Neural progenitor cell (in vitro differentiated cells): ENCODE results near the gene ATP4A. TPM values are rescaled to one million over a fixed set of nuclear protein-coding genes. Genes with fewer than 3 reads are reported as not detected.
A peak's percentile ranks its signal among the peaks of the same experiment; 100 is the strongest.

Experiments used
- DNase-seq: peaks from one replicate; pipeline ENCODE4 v3.0.0-alpha.2; 2016; ENCODE audit warnings: low spot score
- H2AFZ ChIP-seq: fragments of 200-600 bp; sonication (generic); replicated peaks from 2 replicates; pipeline ENCODE4 v1.6.1; 2016; ENCODE audit warnings: antibody characterized with exemption
- H3F3A ChIP-seq: fragments of 200-600 bp; sonication (generic); 2 replicates; pipeline ENCODE4 v1.6.1; 2016; ENCODE audit warnings: antibody characterized with exemption, low read depth
- H3K27ac ChIP-seq: fragments of 200-600 bp; sonication (generic); 2 replicates; pipeline ENCODE4 v1.5.1; 2016; ENCODE audit warnings: mild to moderate bottlenecking
- H3K27me3 ChIP-seq: fragments of 200-600 bp; sonication (generic); 2 replicates; pipeline ENCODE4 v1.6.1; 2016; ENCODE audit warnings: mild to moderate bottlenecking, moderate library complexity
- H3K36me3 ChIP-seq: fragments of 200-600 bp; sonication (generic); 2 replicates; pipeline ENCODE4 v1.5.1; 2016
- H3K4me1 ChIP-seq: fragments of 200-600 bp; sonication (generic); 2 replicates; pipeline ENCODE4 v1.6.1; 2016; ENCODE audit warnings: mixed run types
- H3K4me2 ChIP-seq: fragments of 200-600 bp; sonication (generic); 2 replicates; pipeline ENCODE4 v1.6.1; 2016
- H3K4me3 ChIP-seq: fragments of 200-600 bp; sonication (generic); 2 replicates; pipeline ENCODE4 v1.5.1; 2016
- H3K79me2 ChIP-seq: fragments of 200-600 bp; sonication (generic); 2 replicates; pipeline ENCODE4 v1.6.1; 2016; ENCODE audit warnings: low read depth
- H3K9ac ChIP-seq: fragments of 200-600 bp; sonication (generic); 2 replicates; pipeline ENCODE4 v1.6.1; 2016
- H3K9me3 ChIP-seq: fragments of 200-600 bp; sonication (generic); 2 replicates; pipeline ENCODE4 v1.5.1; 2016; ENCODE audit warnings: low read depth
- H4K20me1 ChIP-seq: fragments of 200-600 bp; sonication (generic); 2 replicates; pipeline ENCODE4 v1.6.1; 2016; ENCODE audit warnings: low read depth
- H3K27ac Mint-ChIP-seq: 3 replicates; pipeline ENCODE4 v1.8.0; 2021; ENCODE audit warnings: mixed read lengths
- H3K27me3 Mint-ChIP-seq: 2 replicates; pipeline ENCODE4 v1.8.0; 2022; ENCODE audit warnings: low read depth, mild to moderate bottlenecking, inconsistent platforms, moderate library complexity, mixed read lengths; ENCODE audit not compliant: insufficient read depth
- H3K36me3 Mint-ChIP-seq: 3 replicates; pipeline ENCODE4 v1.8.0; 2021; ENCODE audit warnings: mixed read lengths
- H3K4me1 Mint-ChIP-seq: 3 replicates; pipeline ENCODE4 v1.8.0; 2021; ENCODE audit warnings: mixed read lengths
- H3K4me3 Mint-ChIP-seq: 3 replicates; pipeline ENCODE4 v1.8.0; 2021; ENCODE audit warnings: mild to moderate bottlenecking, moderate library complexity, mixed read lengths
- H3K9me3 Mint-ChIP-seq: 3 replicates; pipeline ENCODE4 v1.8.0; 2020; ENCODE audit warnings: mixed read lengths
- EZH2 ChIP-seq: fragments of 200-600 bp; sonication (generic); IDR thresholded peaks from 2 replicates; pipeline ENCODE4 v1.6.1; 2017; ENCODE audit warnings: antibody characterized with exemption, mild to moderate bottlenecking, moderate library complexity
- EZH2phosphoT487 ChIP-seq: fragments of 200-600 bp; sonication (generic); IDR thresholded peaks from 2 replicates; pipeline ENCODE4 v1.6.1; 2017; ENCODE audit warnings: antibody characterized with exemption
- total RNA-seq: library from RNA; depleted of rRNA; stranded (reverse); fragments of >200 nt; gene quantifications from 2 replicates; pipeline ENCODE4 v1.2.3, GENCODE V29; 2015; ENCODE audit warnings: low replicate concordance
- TF ChIP-seq, protein P1 (sequence below): fragments of 200-600 bp; sonication (generic); IDR thresholded peaks from 2 replicates; pipeline ENCODE4 v1.5.1; 2017; ENCODE audit warnings: antibody characterized with exemption, mild to moderate bottlenecking

ATP4A gene
- total RNA-seq, 1 donor from 2014 or later, result not detected

DNA sequence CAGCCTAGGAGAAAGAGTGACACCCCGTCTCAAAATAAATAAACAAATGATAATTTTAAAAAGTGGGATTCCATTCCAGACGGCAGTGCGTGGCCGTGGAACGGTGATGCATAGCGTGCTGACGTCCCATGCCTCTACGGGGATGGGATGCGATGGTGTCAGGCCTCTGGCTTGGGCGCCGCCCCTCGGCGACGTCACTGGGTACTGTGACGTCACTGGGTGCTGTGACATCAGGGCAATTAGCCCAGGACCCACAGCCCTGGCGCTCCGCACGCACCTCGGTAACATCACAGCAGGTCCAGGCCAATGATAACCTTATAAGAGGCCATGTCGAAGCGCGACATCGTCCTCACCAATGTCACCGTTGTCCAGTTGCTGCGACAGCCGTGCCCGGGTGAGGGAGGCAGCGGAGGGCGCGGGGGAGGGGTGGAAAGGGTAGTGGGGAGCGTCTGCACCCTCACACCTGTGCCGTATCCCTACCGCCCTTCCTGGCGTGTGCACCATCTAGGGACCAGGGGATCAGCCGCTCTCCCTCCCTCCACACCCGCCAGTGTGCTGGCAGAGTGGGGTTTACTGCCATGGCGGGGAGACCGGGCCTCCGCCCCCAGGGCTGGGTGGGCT, 30.1 kb downstream of the ATP4A start, which contains the start of gene GAPDHS:
Gene GAPDHS, plus strand, starts transcription at position 256 of the 621 bp plus-strand sequence. Its CDS starts 72 bp downstream, at position 328.
- no peak within 1 kb of the TSS for H3K27ac Mint-ChIP-seq
- H3K4me1 Mint-ChIP-seq, result no peaks in the 10 kb centered on the region
- Histone ChIP-seq H3K36me3 (no peaks in the 10 kb centered on the region), H3K79me2 (no peaks in the 10 kb centered on the region), H3K4me3 (no peak within 1 kb of the TSS), H3K9ac (no peak within 1 kb of the TSS), H2AFZ (no peak within 1 kb of the TSS), H3F3A (peaks cover 8% of the 10 kb centered on the region), H3K27ac (no peak within 1 kb of the TSS), H4K20me1 (peaks cover 4% of the 10 kb centered on the region), H3K4me2 (no peak within 1 kb of the TSS), H3K9me3 (no peaks in the 10 kb centered on the region), H3K4me1 (peaks cover 7% of the 10 kb centered on the region), H3K27me3 (no peaks in the 10 kb centered on the region)
- DNase-seq, result no peak
- H3K9me3 Mint-ChIP-seq, result no peaks in the 10 kb centered on the region
- peaks cover 3% of the 10 kb centered on the region for H3K27me3 Mint-ChIP-seq
- H3K4me3 Mint-ChIP-seq, result no peak within 1 kb of the TSS
- TF ChIP-seq, protein P1, sequence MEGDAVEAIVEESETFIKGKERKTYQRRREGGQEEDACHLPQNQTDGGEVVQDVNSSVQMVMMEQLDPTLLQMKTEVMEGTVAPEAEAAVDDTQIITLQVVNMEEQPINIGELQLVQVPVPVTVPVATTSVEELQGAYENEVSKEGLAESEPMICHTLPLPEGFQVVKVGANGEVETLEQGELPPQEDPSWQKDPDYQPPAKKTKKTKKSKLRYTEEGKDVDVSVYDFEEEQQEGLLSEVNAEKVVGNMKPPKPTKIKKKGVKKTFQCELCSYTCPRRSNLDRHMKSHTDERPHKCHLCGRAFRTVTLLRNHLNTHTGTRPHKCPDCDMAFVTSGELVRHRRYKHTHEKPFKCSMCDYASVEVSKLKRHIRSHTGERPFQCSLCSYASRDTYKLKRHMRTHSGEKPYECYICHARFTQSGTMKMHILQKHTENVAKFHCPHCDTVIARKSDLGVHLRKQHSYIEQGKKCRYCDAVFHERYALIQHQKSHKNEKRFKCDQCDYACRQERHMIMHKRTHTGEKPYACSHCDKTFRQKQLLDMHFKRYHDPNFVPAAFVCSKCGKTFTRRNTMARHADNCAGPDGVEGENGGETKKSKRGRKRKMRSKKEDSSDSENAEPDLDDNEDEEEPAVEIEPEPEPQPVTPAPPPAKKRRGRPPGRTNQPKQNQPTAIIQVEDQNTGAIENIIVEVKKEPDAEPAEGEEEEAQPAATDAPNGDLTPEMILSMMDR, result no peak
- TF ChIP-seq EZH2, result no peak
- TF ChIP-seq EZH2phosphoT487, result no peak
- H3K36me3 Mint-ChIP-seq, result no peaks in the 10 kb centered on the region

GRCh38 chr19:35531291-35531690, 32.2 kb downstream of the ATP4A start:
- H3K4me3 ChIP-seq, result no peak overlapping the region
- no peak overlapping the region for H3K27ac ChIP-seq
- peaks cover 8% of the 10 kb centered on the region for H3F3A ChIP-seq
- no peaks in the 10 kb centered on the region for H3K36me3 Mint-ChIP-seq
- peak; percentile 43 for DNase-seq
- H4K20me1 ChIP-seq, result peaks cover 4% of the 10 kb centered on the region
- no peak overlapping the region for H3K4me2 ChIP-seq
- H3K9me3 Mint-ChIP-seq, result no peaks in the 10 kb centered on the region
- H2AFZ ChIP-seq, result no peak overlapping the region
- peaks cover 3% of the 10 kb centered on the region for H3K27me3 Mint-ChIP-seq
- H3K4me1 Mint-ChIP-seq, result no peaks in the 10 kb centered on the region
- H3K9ac ChIP-seq, result peak overlapping the region; percentile 7
- no peaks in the 10 kb centered on the region for H3K79me2 ChIP-seq
- no peak overlapping the region for H3K27ac Mint-ChIP-seq
- H3K4me1 ChIP-seq, result peaks cover 7% of the 10 kb centered on the region
- TF ChIP-seq, protein P1, result no peak
- TF ChIP-seq EZH2phosphoT487 (no peak), EZH2 (no peak)
- no peak overlapping the region for H3K4me3 Mint-ChIP-seq
- H3K27me3 ChIP-seq, result no peaks in the 10 kb centered on the region
- no peaks in the 10 kb centered on the region for H3K36me3 ChIP-seq
- no peaks in the 10 kb centered on the region for H3K9me3 ChIP-seq

GRCh38 chr19:35529241-35530218, 33.9 kb downstream of the ATP4A start:
- DNase-seq, result no peak
- Histone ChIP-seq H3K27me3 (no peaks in the 10 kb centered on the region), H3K4me1 (peaks cover 15% of the 10 kb centered on the region), H3K9me3 (no peaks in the 10 kb centered on the region), H4K20me1 (no peaks in the 10 kb centered on the region), H2AFZ (no peak overlapping the region), H3K9ac (no peak overlapping the region), H3K27ac (no peak overlapping the region), H3K79me2 (no peaks in the 10 kb centered on the region), H3K36me3 (no peaks in the 10 kb centered on the region), H3F3A (peaks cover 3% of the 10 kb centered on the region), H3K4me2 (no peak overlapping the region), H3K4me3 (no peak overlapping the region)
- H3K4me1 Mint-ChIP-seq, result peaks cover 3% of the 10 kb centered on the region
- TF ChIP-seq EZH2phosphoT487 (no peak), EZH2 (no peak)
- TF ChIP-seq, protein P1, result no peak
- peaks cover 3% of the 10 kb centered on the region for H3K27me3 Mint-ChIP-seq
- H3K27ac Mint-ChIP-seq, result no peak overlapping the region
- no peaks in the 10 kb centered on the region for H3K9me3 Mint-ChIP-seq
- no peaks in the 10 kb centered on the region for H3K36me3 Mint-ChIP-seq
- peak overlapping the region; percentile 46 for H3K4me3 Mint-ChIP-seq
